ENCODE measurements around the gene ZNF710. TPM values are rescaled to one million over a fixed set of nuclear protein-coding genes. Genes with fewer than 3 reads are reported as not detected.

Gene ZNF710
- total and polyA plus RNA-seq, 2 of the 4 experiments (the other 2 are of a cell fraction): 7.6 to 8.2 TPM

DNA sequence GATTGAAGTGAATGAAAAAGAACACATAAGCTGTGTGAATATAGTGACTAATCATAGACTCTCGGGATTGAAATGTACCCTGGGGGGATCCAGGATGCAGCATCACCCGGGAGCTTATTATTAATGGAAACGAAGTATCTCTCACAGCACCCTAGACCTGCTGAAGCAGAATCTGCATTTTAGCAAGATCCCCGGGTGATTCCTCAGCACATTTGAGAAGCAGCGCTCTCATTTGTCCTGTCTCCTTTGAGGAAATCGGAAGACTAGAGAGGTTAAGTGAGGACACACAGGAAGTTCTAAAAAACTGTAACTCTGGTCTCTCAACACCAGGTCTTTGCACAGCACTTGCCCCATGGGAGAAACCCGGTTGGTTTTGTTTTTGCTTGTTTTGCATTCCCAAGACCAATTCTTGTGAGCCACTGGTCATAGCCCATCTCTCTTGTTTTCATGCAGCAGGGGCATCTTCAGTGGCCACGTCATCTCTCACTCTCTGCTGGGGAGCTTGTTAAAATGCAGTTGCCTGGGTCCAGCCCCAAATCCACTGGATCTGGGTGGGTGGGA lies 30.2 kb downstream of the ZNF710 start:
- Histone ChIP-seq H3K4me2 (ENCODE audit: low read depth, low read length) (no peak overlapping the region), H2BK120ac (ENCODE audit: low read depth, low read length) (no peak overlapping the region), H4K8ac (ENCODE audit: low read depth in 2 of 2, low read length in 2 of 2) (peak overlapping the region in 1 of 2 experiments; percentile 27; a peak in 1 of 4 replicates), H2BK20ac (ENCODE audit: low read depth, low read length) (no peak overlapping the region), H3K23ac (ENCODE audit: low read depth, low read length) (no peak overlapping the region), H3K9me1 (ENCODE audit: insufficient read depth, low read length) (peaks cover 25% of the 10 kb centered on the region), H2AFZ (replicated peaks; ENCODE audit: low read length, poor library complexity) (peak overlapping the region; percentile 8), H3K27me3 (ENCODE audit: control insufficient read depth, insufficient read depth, low read length) (no peaks in the 10 kb centered on the region), H2BK5ac (ENCODE audit: low read depth, low read length, poor library complexity, severe bottlenecking) (no peak overlapping the region), H2AK5ac (ENCODE audit: low read depth, low read length) (no peak overlapping the region), H2AK9ac (replicated peaks; ENCODE audit: low read depth, low read length, poor library complexity) (no peak overlapping the region), H3K4me1 (ENCODE audit: control insufficient read depth, insufficient read depth, low read length) (peaks cover 17% of the 10 kb centered on the region), H2BK15ac (ENCODE audit: low read depth, low read length) (no peak overlapping the region), H3K27ac (ENCODE audit: insufficient read depth, low read length) (no peak overlapping the region), H3K9me3 (ENCODE audit: control insufficient read depth, insufficient read depth, low read length) (no peaks in the 10 kb centered on the region), H3K14ac (replicated peaks; ENCODE audit: low read depth, low read length) (no peak overlapping the region), H3K18ac (ENCODE audit: low read depth, low read length) (no peak overlapping the region), H3K4ac (ENCODE audit: low read depth, low read length) (no peak overlapping the region), H3K56ac (ENCODE audit: extremely low read depth, insufficient read depth, low read length) (no peak overlapping the region), H3K36me3 (ENCODE audit: control insufficient read depth, insufficient read depth, low read length) (peaks cover 1% of the 10 kb centered on the region; the same call in 1 of the 2 replicates), H3K4me3 (ENCODE audit: insufficient read depth, low read depth, low read length) (no peak overlapping the region), H4K20me1 (ENCODE audit: insufficient read depth, low read length) (peaks cover under 1% of the 10 kb centered on the region; the same call in 1 of the 2 replicates), H4K91ac (ENCODE audit: insufficient read depth, low read depth, low read length) (no peak overlapping the region), H3K9ac (ENCODE audit: low read depth, low read length) (no peak overlapping the region), H3K79me1 (ENCODE audit: low read depth in 1 of 2, low read length in 2 of 2) (peaks cover 30 to 67% of the 10 kb centered on the region in 2 experiments), H4K5ac (ENCODE audit: low read depth, low read length) (no peak overlapping the region)
- no TSS peak for BruUV-seq (replicated peaks)
- intact Hi-C loops (cut with micrococcal nuclease) (no loop called here), in situ Hi-C loops (cut with MboI; ENCODE audit: low sequenced_read_pairs) (no loop called here), dilution Hi-C loops (cut with HindIII; ENCODE audit: low sequenced_read_pairs, unreplicated experiment) (no loop called here)
- TF ChIP-seq, protein P1, sequence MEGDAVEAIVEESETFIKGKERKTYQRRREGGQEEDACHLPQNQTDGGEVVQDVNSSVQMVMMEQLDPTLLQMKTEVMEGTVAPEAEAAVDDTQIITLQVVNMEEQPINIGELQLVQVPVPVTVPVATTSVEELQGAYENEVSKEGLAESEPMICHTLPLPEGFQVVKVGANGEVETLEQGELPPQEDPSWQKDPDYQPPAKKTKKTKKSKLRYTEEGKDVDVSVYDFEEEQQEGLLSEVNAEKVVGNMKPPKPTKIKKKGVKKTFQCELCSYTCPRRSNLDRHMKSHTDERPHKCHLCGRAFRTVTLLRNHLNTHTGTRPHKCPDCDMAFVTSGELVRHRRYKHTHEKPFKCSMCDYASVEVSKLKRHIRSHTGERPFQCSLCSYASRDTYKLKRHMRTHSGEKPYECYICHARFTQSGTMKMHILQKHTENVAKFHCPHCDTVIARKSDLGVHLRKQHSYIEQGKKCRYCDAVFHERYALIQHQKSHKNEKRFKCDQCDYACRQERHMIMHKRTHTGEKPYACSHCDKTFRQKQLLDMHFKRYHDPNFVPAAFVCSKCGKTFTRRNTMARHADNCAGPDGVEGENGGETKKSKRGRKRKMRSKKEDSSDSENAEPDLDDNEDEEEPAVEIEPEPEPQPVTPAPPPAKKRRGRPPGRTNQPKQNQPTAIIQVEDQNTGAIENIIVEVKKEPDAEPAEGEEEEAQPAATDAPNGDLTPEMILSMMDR (conservative IDR thresholded peaks at IDR 0.05; ENCODE audit: low read depth, low read length): no peak
- no peak for TF ChIP-seq POLR2A (IDR thresholded peaks at IDR 0.05; ENCODE audit: low read depth, low read length)
- no peak for TF ChIP-seq CHD1 (IDR thresholded peaks at IDR 0.05; ENCODE audit: low read depth, low read length)
- TF ChIP-seq MXI1 (IDR thresholded peaks at IDR 0.05; ENCODE audit: borderline replicate concordance, low read depth, low read length): no peak
- TF ChIP-seq BHLHE40 (IDR thresholded peaks at IDR 0.05; ENCODE audit: low read depth, low read length): no peak
- DNase-seq (peak; percentile 11), ATAC-seq (ENCODE audit: low read depth) (no peak; the same call in 1 of the 2 replicates)
- WGBS, 2 experiments (ENCODE audit: extremely low coverage in 2 of 2, insufficient read length in 1 of 2): 17% methylated on average over 1 of the region's 8 CpGs; no CpG with 5 or more reads in 1 of the 2 experiments
- ChIA-PET POLR2A (ENCODE audit: unreplicated experiment) (no interaction called here), CTCF (no interaction called here)
